ENCODE results near the gene FSD1L. TPM values are rescaled to one million over a fixed set of nuclear protein-coding genes. Genes with fewer than 3 reads are reported as not detected.

FSD1L gene
- total RNA-seq, 2 donors from 2014 or later: 0.66 to 6.0 TPM

DNA sequence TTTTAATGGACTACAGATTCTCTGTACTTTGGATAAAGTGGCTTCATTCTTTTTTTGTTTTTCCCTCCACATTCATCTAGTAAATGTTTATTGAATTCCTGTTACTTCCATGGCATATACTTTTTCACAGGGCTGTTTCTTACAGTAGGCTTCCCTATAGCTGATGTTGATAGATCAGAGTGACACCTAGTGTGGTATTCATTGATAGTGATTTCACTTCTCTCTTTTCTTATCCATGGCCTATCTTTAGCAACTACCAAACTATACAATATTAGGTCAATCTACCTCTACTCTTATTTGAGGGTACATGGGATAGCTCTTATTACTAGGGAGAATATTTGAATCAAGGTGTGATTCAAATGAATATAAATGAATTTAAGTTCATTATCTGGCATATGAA lies 35.8 kb downstream of the FSD1L start:
- no peaks in the 10 kb centered on the region for H3K27me3 ChIP-seq
- intact Hi-C loops (cut with DNase I): no loop called here
- DNase-seq (no peak), ATAC-seq (no peak)
- no peaks in the 10 kb centered on the region for H3K36me3 ChIP-seq (replicated peaks in 1 of 2; ENCODE audit: insufficient read depth in 1 of 2, low read depth in 2 of 2)
- H3K27ac ChIP-seq: no peak overlapping the region
- TF ChIP-seq POLR2A (IDR thresholded peaks at IDR 0.05): no peak
- TF ChIP-seq, protein P1, sequence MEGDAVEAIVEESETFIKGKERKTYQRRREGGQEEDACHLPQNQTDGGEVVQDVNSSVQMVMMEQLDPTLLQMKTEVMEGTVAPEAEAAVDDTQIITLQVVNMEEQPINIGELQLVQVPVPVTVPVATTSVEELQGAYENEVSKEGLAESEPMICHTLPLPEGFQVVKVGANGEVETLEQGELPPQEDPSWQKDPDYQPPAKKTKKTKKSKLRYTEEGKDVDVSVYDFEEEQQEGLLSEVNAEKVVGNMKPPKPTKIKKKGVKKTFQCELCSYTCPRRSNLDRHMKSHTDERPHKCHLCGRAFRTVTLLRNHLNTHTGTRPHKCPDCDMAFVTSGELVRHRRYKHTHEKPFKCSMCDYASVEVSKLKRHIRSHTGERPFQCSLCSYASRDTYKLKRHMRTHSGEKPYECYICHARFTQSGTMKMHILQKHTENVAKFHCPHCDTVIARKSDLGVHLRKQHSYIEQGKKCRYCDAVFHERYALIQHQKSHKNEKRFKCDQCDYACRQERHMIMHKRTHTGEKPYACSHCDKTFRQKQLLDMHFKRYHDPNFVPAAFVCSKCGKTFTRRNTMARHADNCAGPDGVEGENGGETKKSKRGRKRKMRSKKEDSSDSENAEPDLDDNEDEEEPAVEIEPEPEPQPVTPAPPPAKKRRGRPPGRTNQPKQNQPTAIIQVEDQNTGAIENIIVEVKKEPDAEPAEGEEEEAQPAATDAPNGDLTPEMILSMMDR (IDR thresholded peaks at IDR 0.05): no peak
- H3K9me3 ChIP-seq: no peaks in the 10 kb centered on the region
- no peaks in the 10 kb centered on the region for H3K4me1 ChIP-seq
- no peak overlapping the region for H3K4me3 ChIP-seq

GRCh38 chr9:105484226-105484625 lies 36.4 kb downstream of the FSD1L start:
- no peaks in the 10 kb centered on the region for H3K9me3 ChIP-seq
- 87 to 95% methylated on average over 2 of the region's 2 CpGs for WGBS, 2 donors
- no peaks in the 10 kb centered on the region for H3K27me3 ChIP-seq
- DNase-seq (no peak), ATAC-seq (no peak)
- no peak for TF ChIP-seq POLR2A (IDR thresholded peaks at IDR 0.05)
- TF ChIP-seq, protein P1 (IDR thresholded peaks at IDR 0.05): no peak
- intact Hi-C loops (cut with DNase I): no loop called here
- H3K4me1 ChIP-seq: no peaks in the 10 kb centered on the region
- no peaks in the 10 kb centered on the region for H3K36me3 ChIP-seq (replicated peaks in 1 of 2; ENCODE audit: insufficient read depth in 1 of 2, low read depth in 2 of 2)
- no peak overlapping the region for H3K27ac ChIP-seq
- no peak overlapping the region for H3K4me3 ChIP-seq

DNA sequence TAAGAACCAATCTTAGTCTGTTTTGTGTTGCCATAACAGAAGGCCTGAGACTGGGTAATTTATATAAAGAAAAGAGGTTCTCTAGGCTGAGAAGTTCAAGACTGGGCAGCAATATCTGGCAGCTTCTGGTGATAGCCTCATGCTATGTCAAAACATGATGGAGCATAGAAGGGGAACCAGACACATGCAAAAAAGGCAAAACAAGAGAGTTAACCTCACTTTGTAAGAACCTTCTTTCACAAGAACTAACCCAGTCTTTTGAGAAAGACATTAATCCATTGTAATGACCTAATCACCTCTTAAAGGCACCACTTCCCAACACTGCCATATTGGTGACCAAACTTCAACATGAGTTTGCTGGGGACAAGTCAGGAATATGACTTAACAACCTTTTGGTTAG lies 37.3 kb downstream of the FSD1L start:
- Histone ChIP-seq H3K9me3 (no peaks in the 10 kb centered on the region), H3K27ac (no peak overlapping the region), H3K4me1 (no peaks in the 10 kb centered on the region), H3K4me3 (no peak overlapping the region), H3K36me3 (replicated peaks in 1 of 2; ENCODE audit: insufficient read depth in 1 of 2, low read depth in 2 of 2) (no peaks in the 10 kb centered on the region), H3K27me3 (no peaks in the 10 kb centered on the region)
- TF ChIP-seq, protein P1 (IDR thresholded peaks at IDR 0.05): no peak
- TF ChIP-seq POLR2A (IDR thresholded peaks at IDR 0.05): no peak
- intact Hi-C loops (cut with DNase I): no loop called here
- ATAC-seq (no peak), DNase-seq (no peak)

DNA sequence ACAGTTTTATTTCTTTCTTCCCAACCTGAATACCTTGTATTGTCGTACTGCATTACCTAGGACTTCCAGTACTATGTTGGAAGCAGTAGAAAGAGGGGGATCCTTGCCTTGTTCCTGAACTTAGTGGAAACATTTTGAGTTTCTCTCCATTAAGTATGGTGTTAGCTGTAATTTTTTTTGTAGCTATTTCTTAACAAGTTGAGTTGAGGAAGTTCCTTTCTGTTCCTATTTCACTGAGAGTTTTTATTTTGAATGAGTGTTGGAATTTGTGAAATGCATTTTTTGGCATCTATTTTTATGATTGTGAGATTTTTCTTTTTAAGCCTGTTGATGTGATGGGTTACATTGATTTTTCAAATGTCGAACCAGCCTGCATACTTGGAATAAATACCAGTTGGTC lies 49.0 kb downstream of the FSD1L start:
- WGBS, 2 donors: 75 to 76% methylated on average over 2 of the region's 2 CpGs
- DNase-seq: no peak
- TF ChIP-seq, protein P1 (IDR thresholded peaks at IDR 0.05): no peak
- TF ChIP-seq POLR2A (IDR thresholded peaks at IDR 0.05): no peak
- Histone ChIP-seq H3K4me1 (no peaks in the 10 kb centered on the region), H3K36me3 (replicated peaks in 1 of 2; ENCODE audit: insufficient read depth in 1 of 2, low read depth in 2 of 2) (no peaks in the 10 kb centered on the region), H3K27ac (peak overlapping the region in 1 of 4 donors; percentile 15), H3K27me3 (no peaks in the 10 kb centered on the region), H3K9me3 (no peaks in the 10 kb centered on the region), H3K4me3 (no peak overlapping the region)
- no peak for ATAC-seq
- intact Hi-C loops (cut with DNase I): no loop called here

DNA sequence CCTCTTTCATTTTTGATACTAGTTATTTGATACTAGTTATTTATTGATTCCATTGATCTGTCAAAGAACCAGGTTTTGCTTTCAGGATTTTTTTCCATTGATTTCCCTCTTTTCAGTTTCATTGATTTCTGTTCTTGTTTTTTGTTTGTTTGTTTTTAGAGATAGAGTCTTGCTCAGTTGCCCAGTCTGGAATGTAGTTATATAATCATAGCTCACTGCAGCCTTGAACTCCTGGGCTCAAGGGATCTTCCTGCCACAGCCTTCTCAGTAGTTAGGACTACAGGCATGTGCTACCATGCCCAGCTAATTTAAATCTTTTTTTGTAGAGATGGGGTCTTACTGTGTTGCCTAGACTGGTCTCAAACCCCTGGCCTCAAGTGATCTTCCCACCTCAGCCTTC lies 49.9 kb downstream of the FSD1L start:
- H3K9me3 ChIP-seq: no peaks in the 10 kb centered on the region
- TF ChIP-seq, protein P1 (IDR thresholded peaks at IDR 0.05): no peak
- no peak for TF ChIP-seq POLR2A (IDR thresholded peaks at IDR 0.05)
- no peak overlapping the region for H3K4me3 ChIP-seq
- intact Hi-C loops (cut with DNase I): no loop called here
- H3K27ac ChIP-seq: peak overlapping the region in 1 of 4 donors; percentile 15
- no peaks in the 10 kb centered on the region for H3K4me1 ChIP-seq
- H3K27me3 ChIP-seq: no peaks in the 10 kb centered on the region
- ATAC-seq: no peak
- H3K36me3 ChIP-seq (replicated peaks in 1 of 2; ENCODE audit: insufficient read depth in 1 of 2, low read depth in 2 of 2): no peaks in the 10 kb centered on the region
- no peak for DNase-seq
